GM19239 (cell line): ENCODE results near the gene PPEF2.
A peak's percentile ranks its signal among the peaks of the same experiment; 100 is the strongest.
"Not testable (repeated sequence)": the region's sequence is repeated elsewhere in the genome, so short reads cannot be mapped to it uniquely, and the experiment has no call there.

ENCODE experiments used
- DNase-seq: peaks from one replicate; pipeline ENCODE4 v3.0.0; 2011; ENCODE audit warnings: low spot score; ENCODE audit not compliant: insufficient read length
- FAIRE-seq: peaks from 2 replicates; lab custom pipeline; 2011; peaks lifted over from hg19 to GRCh38; lab: Jason Lieb, UNC

The PPEF2 gene

GRCh38 chr4:75902352-75902751, at the start of gene PPEF2:
Gene PPEF2 (minus strand): TSS chr4:75902452. CDS start chr4:75896325, 6,127 bp downstream.
- FAIRE-seq (no peak), DNase-seq (no peak)

- peak; percentile 64 for FAIRE-seq
- DNase-seq = no peak
Measured at GRCh38 chr4:75950213-75950815, 48.1 kb upstream of the PPEF2 start.

- DNase-seq (no peak), FAIRE-seq (peak; percentile 78)
Measured at GRCh38 chr4:75948822-75949444, 46.7 kb upstream of the PPEF2 start.

GRCh38 chr4:75940692-75941253, 38.5 kb upstream of the PPEF2 start, which contains the start of gene NAAA:
Gene NAAA (minus strand): TSS chr4:75941013. CDS start chr4:75940949, 64 bp downstream.
- FAIRE-seq (peak; percentile 70), DNase-seq (peak; percentile 36)

- peak; percentile 88 for FAIRE-seq
- DNase-seq = peak; percentile 70
Measured at GRCh38 chr4:75939890-75940691, 37.8 kb upstream of the PPEF2 start.

GRCh38 chr4:75935628-75936027, 33.4 kb upstream of the PPEF2 start:
- no peak for FAIRE-seq
- no peak for DNase-seq

GRCh38 chr4:75930152-75930551, 27.9 kb upstream of the PPEF2 start:
- DNase-seq = no peak
- no peak for FAIRE-seq

GRCh38 chr4:75924916-75925315, 22.7 kb upstream of the PPEF2 start:
- not testable (repeated sequence) for DNase-seq, FAIRE-seq

GRCh38 chr4:75924309-75924827, 22.1 kb upstream of the PPEF2 start:
- FAIRE-seq = no peak
- DNase-seq = no peak

GRCh38 chr4:75922588-75922987, 20.3 kb upstream of the PPEF2 start:
- no peak for DNase-seq
- no peak for FAIRE-seq

GRCh38 chr4:75921910-75922309, 19.7 kb upstream of the PPEF2 start:
- DNase-seq = no peak
- FAIRE-seq = no peak

GRCh38 chr4:75920327-75920726, 18.1 kb upstream of the PPEF2 start:
- DNase-seq (no peak), FAIRE-seq (no peak)

- FAIRE-seq (no peak), DNase-seq (no peak)
Measured at GRCh38 chr4:75919920-75920319, 17.7 kb upstream of the PPEF2 start.

GRCh38 chr4:75916091-75916661, 13.9 kb upstream of the PPEF2 start:
- FAIRE-seq = peak; percentile 88
- DNase-seq = peak; percentile 54

- FAIRE-seq = no peak
- DNase-seq = no peak
Measured at GRCh38 chr4:75912968-75913367, 10.7 kb upstream of the PPEF2 start.

- DNase-seq, FAIRE-seq: not testable (repeated sequence)
Measured at GRCh38 chr4:75910831-75911230, 8.6 kb upstream of the PPEF2 start.

GRCh38 chr4:75909405-75909804, 7.2 kb upstream of the PPEF2 start:
- no peak for FAIRE-seq
- no peak for DNase-seq

- FAIRE-seq (no peak), DNase-seq (no peak)
Measured at GRCh38 chr4:75908555-75908954, 6.3 kb upstream of the PPEF2 start.

GRCh38 chr4:75907966-75908365, 5.7 kb upstream of the PPEF2 start:
- DNase-seq (no peak), FAIRE-seq (no peak)

- DNase-seq = no peak
- FAIRE-seq = no peak
Measured at GRCh38 chr4:75904076-75904475, 1.8 kb upstream of the PPEF2 start.
